Measurements from ENCODE around the gene RGS6.

RGS6 gene

DNA sequence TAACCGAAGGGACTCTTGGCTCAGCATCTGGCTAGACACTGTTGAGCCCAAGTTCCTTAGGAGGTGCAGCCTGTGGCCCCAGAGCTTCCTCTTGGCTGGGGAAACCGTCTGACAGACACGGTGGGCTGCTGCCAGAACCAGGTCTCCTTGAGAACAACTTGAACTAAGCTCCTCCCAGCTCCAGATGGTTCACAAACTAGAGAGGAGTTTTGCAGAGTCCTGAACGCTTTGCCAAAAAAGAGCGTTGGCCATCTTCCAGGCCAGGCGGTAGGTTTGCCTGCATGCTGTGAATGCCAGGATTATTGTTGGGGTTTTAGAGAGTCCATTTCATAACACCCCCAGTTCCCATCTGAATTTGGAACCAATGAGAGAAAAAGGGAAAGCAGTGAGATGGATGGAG is 399.8 kb downstream of the RGS6 start:
- DNase-seq, result no peak

DNA sequence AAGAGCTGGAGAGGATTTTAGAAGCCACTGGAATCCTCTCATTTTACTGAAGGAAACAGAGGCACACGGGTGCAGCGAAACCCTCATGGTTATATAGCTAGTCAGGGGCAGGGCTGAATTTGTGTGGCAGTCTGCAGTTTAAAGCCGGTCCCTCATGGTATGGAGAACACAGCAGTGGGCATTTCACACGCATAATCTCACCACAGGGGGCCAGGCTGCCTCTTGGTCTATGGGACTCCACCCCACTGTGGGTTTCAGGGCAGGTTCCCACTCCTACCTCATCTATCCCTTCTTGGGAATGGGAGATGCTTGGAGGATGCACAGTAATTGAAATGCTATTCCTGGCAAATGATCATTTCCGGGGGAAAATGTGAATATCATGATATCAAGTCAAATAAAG is 400.6 kb downstream of the RGS6 start:
- DNase-seq, result no peak

GRCh38 chr14:72333357-72333756 is 401.1 kb downstream of the RGS6 start:
- no peak for DNase-seq

DNA sequence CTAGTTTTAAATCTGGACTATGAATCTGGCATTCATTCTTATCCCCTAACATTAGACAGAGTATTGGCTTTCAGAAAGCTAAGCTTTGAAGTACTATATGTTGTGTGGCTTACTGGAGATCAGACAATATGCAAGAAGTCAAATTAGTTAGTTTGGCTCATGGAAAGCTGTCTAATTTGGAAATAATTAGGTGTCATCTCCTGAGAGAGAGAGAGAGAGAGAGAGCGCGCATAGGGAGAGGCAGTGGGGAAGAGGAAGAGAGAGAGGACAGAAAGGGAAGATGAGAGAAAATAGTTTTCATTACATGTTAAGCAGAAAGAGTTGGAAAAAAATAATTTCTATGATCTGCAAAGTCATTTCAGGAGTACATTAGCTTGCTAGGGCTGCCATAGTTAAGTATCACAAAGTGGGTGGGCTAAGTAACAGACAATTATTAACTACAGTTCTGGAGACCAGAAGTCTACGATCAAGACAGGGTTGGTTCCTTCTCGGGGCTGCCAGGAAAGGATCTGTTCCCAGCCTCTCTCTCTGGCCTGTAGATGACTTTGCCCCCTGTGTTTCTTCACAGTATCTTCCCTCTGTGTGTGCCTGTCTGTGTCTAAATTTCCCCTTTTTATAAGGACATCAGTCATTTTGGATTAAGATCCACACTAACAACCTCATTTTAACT is 404.2 kb downstream of the RGS6 start:
- DNase-seq, result no peak

DNA sequence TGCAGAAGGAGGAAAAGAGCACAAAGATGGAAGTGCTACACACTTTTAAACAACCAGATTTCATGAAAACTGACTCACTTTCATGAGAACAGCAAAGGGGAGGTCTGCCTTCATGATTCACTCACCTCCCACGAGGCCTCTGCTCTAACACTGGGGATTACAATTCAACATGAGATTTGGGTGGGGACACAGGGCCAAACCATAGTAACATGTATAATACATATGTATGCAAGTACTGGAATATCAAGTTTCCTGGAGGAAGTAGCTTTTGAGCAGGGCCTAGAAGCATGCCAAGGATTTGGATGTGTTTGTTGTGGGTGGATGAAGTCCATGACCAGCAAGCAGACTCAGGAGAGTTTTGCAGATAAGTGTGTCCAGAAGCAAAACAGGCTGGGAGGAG is 409.0 kb downstream of the RGS6 start:
- DNase-seq, result no peak

GRCh38 chr14:72341686-72342085 is 409.5 kb downstream of the RGS6 start:
- DNase-seq, result no peak

- no peak for DNase-seq
Observed at GRCh38 chr14:72347118-72347517, 414.9 kb downstream of the RGS6 start.

DNA sequence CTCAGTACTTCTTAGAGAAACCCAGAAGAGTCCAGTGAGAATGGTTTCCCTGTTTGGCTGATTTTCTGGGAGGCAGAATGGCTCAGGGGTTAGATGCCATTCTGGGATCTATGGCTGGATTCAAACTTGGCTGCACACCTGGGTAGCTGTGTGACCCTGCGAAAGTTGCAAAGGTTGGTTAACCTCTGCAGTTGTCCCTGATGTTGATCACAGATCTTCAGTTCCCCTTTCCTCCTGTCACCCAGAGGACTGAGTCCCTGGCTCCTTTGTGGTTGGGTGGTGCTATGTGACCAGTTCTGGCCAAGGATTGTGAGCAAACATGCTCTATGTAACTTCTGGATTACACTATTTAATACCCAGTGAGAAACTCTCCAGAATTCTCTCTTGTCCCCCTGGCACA is 418.0 kb downstream of the RGS6 start:
- DNase-seq, result no peak

- no peak for DNase-seq
Observed at GRCh38 chr14:72352012-72352411, 419.8 kb downstream of the RGS6 start.

DNA sequence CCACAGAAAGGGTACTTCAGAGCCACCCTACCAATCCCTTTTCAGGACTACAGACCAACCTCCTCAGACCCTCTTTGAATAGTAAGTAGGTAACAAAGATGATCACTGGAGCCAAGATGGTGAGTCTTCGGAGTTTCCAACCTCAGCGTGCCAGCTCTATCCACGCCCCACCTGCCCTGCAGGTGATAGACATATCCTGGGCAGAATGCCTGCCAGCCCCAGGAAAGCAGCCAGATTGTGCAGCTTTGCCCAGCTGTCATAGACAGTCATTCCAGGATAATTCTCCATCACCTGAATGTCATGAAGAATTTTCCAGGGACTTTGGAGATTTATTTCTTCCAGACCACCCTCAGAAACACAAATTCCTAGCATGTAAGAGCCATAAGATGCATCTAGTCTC is 434.4 kb downstream of the RGS6 start:
- DNase-seq, result no peak

DNA sequence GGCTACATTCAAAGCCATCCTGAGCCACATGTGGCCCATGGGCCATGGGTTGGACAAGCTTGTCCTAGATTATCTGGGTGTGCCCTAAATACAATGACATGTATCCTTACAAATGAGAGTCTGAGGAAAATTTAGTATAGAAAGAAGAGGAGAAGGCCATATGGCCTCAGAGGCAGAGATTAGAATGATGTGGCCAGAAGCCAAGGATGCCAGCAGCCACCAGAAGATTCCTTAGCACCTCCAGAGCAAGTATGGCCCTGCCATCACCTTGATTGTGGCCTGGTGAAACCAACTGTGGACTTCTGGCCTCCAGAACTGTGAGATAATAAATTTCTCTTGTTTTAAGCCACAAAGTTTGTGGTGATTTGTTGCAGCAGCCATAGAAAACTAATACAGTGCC is 436.9 kb downstream of the RGS6 start:
- DNase-seq, result no peak

GRCh38 chr14:72377016-72377415 is 444.8 kb downstream of the RGS6 start:
- no peak for DNase-seq

DNA sequence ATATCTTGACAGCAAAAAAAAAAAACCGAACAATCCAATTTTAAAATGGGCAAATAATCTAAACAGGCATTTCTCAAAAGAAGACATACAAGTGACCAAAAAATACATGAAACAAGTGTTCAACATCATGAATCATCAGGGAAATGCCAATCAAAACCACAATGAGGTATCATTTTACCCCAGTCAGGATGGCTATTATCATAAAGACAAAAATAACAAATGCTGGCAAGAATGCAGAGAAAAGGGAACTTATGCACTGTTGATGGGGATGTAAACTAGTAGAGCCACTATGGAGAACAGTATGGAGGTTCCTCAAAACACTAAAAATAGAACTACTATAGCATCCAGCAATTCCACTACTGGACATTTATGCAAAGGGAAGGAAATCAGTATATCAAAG is 448.2 kb downstream of the RGS6 start:
- DNase-seq, result no peak

- DNase-seq, result no peak
Observed at GRCh38 chr14:72383865-72384264, 451.6 kb downstream of the RGS6 start.

DNA sequence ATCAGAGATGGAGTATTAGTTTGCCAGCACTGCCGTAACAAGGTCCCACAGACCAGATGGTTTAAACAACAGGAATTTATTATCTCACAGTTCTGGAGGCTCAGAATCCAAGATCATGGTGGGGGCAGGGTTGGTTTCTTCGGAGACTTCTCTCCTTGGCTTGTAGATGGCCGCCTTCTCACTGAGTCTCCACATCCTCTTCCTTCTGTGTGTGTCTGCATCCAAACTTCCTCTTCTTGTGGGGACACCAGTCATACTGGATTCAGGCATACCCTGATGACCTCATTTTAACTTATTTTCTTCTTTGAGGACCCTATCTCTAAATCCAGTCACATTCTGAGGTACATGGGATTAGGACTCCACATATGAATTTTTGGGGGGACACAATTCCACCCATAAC is 455.5 kb downstream of the RGS6 start:
- no peak for DNase-seq

DNA sequence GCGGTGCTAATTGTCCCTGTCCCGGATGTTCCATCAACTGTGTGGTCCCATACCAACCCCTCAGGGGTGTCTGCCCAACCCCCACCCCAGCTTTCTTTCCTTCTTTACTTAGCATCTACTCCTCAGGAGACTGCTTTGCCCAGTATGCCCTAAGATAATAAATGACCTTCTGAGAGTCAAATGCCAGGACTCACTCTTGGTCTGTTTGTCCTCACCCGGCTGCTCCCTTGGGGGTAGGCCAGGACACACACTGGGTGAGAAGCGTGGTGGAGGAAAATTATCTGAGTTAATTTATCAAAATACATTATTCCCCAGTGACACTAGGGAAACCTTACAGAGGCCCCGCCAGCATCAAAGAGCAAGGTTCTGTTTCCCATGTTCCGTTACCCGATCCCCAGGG is 457.0 kb downstream of the RGS6 start:
- no peak for DNase-seq

GRCh38 chr14:72401101-72401625 is 468.9 kb downstream of the RGS6 start:
- DNase-seq, result no peak

DNA sequence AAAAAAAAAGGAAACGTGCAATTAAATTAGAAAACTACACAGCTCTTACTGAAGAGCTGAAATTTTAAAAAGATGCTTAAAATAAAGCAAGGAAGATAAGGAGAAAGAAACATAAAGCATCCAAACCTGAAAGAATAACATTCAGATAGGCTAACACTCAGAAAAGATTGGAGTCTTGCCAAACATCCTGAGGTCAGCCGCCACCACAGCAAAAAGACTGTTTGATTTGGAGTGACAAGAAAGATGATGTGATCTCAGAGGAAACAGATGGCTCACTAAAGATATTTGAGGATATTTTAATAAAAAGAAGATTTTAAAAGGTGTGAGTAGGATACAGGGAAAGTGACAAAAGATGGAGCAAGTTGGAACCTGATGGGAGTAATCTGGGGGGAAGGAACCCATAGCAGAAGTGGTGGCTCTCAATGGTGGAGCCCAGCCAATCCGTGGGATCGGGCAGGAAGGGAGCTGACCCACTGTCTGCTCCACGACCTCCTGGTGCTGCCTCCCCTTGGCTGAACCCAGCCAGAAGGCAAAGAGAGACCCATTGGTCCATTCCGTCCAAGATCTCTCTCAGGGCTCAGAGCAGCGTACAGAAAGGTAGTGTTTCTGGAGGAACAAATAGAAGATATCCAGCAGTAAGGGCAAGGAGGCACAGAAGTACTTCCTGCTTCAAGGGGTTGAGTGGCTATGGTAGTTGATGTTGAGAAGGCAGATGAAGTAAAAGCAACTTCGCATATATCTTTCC is 469.6 kb downstream of the RGS6 start:
- DNase-seq, result no peak

GRCh38 chr14:72402377-72402772 is 470.1 kb downstream of the RGS6 start:
- DNase-seq, result no peak

DNA sequence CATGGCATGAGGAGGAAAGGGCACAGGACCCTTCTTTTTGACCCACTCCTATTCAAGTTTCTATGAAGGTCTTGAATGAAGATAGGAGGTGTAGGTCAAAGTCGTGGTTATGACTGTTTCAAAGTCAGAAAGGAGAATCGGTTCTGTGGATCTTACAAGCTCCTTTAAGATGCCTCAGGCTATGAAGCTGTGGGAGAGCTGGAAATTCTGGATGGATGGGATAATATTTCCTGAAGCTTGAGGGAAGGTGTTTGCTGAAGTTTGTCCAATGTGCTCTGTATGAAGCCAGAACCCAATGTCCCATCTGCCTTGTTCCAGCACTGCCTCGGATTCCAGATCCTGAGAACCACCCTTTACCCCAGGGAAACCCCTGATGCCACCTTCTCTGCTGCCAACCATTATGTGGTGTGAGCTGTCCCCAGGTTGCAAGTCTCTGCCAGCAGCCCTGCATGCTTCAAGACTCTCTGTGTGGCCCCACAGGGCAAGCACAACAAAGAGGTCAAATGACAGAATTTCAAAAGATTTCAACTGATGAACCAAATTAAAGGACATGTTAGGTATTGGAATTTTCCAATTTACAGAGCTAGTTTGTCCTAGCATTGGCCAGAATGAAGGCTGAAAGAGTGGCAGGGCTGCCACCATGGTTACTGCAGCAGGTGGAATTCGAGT is 472.0 kb downstream of the RGS6 start:
- no peak for DNase-seq

- no peak for DNase-seq
Observed at GRCh38 chr14:72404998-72405397, 472.8 kb downstream of the RGS6 start.

DNA sequence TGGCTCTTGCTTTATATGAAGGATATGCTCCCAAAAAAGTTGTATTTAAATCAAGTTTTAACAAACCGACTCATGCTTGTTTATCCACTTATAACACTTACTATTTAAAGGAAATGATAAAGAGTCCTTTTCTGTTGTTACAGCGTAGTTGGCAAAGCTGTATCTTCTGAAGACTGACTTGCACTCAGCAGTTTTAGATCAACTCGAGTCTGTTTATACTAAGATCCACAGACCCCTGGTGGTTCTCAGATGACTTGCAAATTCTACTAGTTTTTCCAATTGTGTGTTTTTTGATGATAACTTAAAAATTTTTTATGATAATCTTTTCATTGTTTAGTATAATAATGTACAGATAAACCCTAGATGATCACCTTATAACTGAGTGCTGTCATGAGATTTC is 475.8 kb downstream of the RGS6 start:
- DNase-seq, result no peak

- no peak for DNase-seq
Observed at GRCh38 chr14:72409047-72409446, 476.8 kb downstream of the RGS6 start.
